Measurements from ENCODE around the gene DET1. TPM values are rescaled to one million over a fixed set of nuclear protein-coding genes. Genes with fewer than 3 reads are reported as not detected.

DET1 gene
- 4.6 to 6.3 TPM (median 5.4 TPM) in 5 replicates for total RNA-seq (2022; extraction: Qiagen RNA extraction; ENCODE audit: low read depth)

DNA sequence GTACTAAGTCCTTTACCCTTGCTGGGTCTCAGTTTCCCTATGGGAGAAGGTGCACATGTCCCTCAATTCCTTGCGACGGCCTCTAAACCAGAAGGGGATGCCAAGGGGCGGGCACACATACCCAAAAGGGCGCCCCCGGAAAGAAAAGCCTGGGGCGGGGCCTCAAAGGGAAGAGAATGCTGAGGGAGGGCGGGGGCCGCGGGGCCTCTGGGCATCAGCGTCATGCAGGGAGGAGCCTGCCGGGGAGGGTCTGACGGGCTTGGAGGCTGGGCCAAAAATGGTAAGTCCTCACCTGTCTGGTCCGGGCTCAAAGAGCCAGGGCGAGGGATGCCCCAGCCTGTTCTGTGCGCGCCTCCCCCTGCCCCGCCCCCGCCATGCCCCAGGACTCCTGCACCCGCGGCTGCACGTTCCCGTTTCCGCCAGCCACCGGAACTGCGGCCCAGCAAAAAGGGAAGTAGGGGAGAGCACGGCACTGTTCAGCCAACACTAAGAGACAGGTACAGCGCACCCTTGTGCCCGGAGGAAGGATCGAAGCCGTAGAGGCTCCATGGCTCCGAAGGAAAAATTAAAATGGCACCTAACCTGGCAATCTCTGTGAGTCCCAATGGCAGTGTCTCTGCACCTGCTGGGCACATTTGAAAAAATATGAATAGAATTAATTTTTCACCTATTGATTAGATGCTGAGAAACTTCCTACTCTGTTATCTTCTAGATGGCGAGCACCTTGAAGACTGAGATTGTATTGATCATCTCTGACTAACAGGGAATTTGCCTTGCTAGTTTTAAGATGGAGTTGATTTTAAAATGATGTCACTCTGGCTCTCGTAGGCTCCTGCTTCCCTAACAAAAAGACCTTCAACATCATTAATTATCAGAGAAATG is at the start of gene DET1:
Gene DET1, minus strand, starts transcription at position 434 of the 882 bp plus-strand sequence. CDS start 14,976 bp downstream, outside the sequence.

DNA sequence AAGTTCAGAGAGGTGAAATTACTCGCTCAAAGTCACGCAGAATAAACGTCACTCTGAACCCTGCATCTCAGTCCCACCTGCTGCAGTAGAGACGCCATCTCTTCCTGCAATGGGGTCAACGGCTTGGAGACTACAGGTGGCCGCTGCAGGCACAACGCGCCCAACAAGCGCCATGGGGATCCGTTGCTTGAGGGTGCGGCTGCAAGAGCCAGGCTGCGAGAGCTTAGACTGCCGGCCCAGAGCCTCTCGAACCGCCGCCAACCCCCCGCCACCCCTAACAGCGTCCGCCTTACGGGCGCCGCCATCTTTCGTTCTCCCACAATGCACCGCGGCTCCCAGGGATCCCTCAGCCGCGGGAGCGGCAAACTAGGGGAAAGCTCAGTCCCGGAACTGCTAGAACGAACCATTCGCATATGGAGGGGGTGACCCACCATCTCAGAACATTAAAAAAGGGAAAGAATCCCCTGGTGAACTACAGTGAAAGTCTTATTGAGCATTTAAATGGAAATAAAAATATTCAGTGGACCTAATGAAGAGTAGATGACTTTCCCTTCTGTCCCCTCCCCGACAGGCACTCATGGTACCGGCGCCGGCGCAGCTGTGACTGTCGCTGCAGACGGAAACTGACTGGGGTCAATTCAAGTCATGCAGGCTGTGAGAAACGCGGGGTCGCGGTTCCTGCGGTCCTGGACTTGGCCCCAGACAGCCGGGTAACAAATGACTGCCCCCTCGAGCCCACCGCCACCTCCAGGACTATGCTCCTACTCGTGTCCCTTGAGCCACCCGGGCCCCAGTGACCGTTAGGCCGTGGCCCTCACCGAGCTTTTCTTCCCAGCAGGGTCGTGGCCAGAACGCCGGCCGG is 79.2 kb downstream of the DET1 start, which contains the start of the genes MRPL46 and MRPS11:
Gene MRPL46, minus strand, starts transcription at position 316 of the 862 bp plus-strand sequence. Its CDS starts 11 bp downstream, at position 305.
Gene MRPS11, plus strand, starts transcription at position 636 of the 862 bp plus-strand sequence. Its CDS starts 10 bp downstream, at position 646.

Other genes with a start within 250 kb of the DET1 start
- 57.9 to 67.2 TPM (median 60.0 TPM) in 5 replicates for gene MRPL46, start 79.3 kb downstream of the DET1 start, total RNA-seq (2022; extraction: Qiagen RNA extraction; ENCODE audit: low read depth)
- 94.1 to 133 TPM (median 114 TPM) in 5 replicates for gene MRPS11, start 79.0 kb downstream of the DET1 start, total RNA-seq (2022; extraction: Qiagen RNA extraction; ENCODE audit: low read depth)
- gene AEN, start 74.7 kb upstream of the DET1 start, total RNA-seq (2022; extraction: Qiagen RNA extraction; ENCODE audit: low read depth), result 72.7 to 93.9 TPM (median 84.6 TPM) in 5 replicates
- 38.6 to 46.7 TPM (median 41.7 TPM) in 5 replicates for gene ISG20, start 92.3 kb upstream of the DET1 start, total RNA-seq (2022; extraction: Qiagen RNA extraction; ENCODE audit: low read depth)

Measured in A549 treated with GW870086 at 1 μM for 4 hours (cell line).